D341Med (cell line): ENCODE data around the gene SLC32A1.
A peak's percentile ranks its signal among the peaks of the same experiment; 100 is the strongest.

Experiments
- DNase-seq: peaks from one replicate; pipeline ENCODE4 v3.0.0; 2012; ENCODE audit warnings: low spot score

Gene SLC32A1, protein sequence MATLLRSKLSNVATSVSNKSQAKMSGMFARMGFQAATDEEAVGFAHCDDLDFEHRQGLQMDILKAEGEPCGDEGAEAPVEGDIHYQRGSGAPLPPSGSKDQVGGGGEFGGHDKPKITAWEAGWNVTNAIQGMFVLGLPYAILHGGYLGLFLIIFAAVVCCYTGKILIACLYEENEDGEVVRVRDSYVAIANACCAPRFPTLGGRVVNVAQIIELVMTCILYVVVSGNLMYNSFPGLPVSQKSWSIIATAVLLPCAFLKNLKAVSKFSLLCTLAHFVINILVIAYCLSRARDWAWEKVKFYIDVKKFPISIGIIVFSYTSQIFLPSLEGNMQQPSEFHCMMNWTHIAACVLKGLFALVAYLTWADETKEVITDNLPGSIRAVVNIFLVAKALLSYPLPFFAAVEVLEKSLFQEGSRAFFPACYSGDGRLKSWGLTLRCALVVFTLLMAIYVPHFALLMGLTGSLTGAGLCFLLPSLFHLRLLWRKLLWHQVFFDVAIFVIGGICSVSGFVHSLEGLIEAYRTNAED

DNA sequence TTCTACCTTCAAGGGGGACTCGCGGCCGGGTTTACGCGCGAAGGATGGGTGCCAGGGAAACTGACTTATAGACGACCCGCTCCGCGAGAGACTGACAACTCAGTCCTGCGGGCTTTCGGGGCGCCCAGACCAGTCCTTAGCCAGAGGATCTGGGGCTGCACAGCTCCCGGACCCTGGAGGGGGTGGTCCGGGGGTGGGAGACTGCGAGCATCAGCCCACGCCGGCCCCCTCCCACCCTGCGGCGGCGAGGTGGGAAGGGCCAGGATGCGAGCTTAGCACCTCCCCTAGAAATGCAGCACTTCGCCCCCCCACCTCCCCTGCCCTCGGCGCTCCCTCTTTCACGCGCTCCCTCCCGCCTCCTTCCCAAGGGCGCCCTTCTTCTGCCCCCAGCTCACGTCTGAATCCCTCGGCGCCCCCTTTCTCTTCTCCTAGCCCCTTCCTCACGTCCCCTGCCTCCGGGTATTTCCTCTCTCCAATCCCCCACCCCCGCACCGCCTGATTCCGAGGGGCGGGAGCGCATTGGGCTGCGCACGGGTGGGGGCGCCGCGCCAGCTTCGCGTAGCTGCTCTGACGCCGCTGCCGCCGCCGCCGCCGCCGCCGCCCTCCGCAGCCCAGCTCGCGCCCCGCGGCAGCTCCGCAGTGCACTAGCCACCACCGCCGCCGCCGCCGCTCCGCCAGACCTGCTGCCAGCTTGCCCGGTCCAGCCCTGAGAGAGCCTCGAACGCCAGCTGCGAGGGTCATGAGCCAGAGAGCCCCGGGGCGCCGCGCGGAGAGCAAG is at the start of gene SLC32A1:
SLC32A1 (plus strand) TSS at position 639 of the 778 bp plus-strand sequence. CDS start 239 bp downstream, outside the sequence.
- peak; percentile 70 for DNase-seq

DNA sequence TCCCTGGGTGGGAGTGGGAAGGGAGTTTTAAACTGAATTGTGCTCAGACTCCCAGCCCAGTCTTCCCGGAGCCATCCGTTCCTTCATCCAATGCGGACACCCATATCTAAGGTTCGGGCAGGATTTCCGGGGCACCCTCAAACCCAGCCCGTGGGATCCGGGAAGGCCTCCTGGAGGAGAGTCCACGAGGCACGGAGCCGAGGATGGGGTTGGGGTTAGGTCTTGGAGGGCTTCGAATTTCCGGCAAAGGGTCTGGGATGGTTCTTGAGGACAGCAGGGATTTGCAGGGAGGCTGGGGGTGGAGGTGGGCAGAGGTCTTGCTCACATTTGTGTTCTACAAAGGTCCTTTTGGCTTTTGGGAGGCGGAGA is 49.5 kb upstream of the SLC32A1 start:
- DNase-seq = no peak

DNA sequence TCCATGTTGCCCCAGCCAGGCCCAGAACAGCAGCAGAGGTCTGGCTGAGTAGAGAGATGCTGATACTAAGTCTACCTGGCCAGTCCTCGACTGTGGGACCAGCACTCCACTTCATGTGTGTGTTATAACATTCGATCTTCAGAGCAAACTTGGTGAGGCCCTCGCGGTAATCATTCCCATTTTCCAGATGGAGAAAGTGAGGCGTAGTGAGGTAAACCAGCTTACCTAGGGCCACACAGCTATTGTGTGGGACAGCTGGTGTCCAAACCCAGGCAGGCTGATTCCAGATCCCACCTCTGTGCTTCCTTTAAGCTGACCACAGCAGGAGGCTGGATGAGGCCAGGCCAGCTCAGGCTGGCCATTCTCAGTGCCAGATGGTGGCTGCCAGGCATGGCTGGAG is 47.7 kb upstream of the SLC32A1 start:
- no peak for DNase-seq

DNA sequence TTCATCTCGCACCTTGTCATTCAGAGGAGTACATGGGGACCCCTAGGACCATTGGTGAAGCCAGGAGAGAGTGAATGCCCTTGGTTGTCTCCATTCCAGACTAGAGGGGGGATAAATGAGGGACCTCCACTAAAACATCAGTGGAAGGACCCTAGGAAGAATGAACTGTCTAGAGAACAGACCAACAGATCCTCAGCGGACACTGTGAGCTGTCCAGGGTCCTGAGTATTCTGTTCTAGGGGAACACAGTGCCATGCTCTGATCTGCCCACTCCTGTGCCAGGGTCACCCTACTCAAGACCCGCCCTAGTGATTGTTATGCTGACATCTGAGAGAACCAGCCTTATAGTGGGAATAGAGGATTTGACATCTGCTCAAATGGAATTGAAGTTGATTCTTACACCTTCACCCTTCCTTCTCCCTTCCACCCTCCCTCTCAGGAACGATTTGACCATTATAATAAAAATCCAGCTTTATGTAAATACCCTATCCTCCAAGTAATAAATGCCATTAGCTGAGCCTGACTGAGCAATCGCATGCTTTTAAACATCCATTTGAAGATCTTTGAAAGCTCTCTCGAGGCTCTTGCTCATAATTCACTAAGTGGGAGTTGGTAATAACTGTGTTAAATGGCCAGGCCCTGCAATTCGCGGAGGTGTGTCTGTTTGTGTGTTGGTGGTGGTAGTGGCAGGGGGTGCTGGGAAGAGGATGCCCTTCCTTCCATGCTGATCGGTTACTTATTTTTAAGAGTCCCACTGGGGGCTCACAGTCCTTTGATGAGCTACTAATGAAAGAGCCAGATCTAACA is 43.6 kb upstream of the SLC32A1 start:
- no peak for DNase-seq

DNA sequence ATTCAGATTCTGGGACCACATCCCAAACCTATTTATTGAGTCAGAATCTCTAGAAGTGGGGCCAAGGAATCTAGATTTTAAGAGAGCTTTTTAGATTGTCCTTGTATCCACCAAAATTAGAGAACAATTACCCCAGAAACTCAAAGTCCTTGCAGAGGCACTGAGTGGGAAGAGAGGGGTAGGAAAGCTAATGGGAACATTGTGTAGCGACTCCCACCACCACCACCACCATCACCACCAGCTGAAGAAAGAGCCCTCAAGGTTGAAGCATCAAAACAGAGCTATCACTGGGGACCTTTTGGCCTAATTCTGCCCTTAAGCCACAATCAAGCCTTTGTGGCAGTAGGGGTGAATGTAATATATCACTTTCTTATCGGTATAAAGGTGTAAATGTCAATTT is 39.0 kb upstream of the SLC32A1 start:
- DNase-seq = no peak

DNA sequence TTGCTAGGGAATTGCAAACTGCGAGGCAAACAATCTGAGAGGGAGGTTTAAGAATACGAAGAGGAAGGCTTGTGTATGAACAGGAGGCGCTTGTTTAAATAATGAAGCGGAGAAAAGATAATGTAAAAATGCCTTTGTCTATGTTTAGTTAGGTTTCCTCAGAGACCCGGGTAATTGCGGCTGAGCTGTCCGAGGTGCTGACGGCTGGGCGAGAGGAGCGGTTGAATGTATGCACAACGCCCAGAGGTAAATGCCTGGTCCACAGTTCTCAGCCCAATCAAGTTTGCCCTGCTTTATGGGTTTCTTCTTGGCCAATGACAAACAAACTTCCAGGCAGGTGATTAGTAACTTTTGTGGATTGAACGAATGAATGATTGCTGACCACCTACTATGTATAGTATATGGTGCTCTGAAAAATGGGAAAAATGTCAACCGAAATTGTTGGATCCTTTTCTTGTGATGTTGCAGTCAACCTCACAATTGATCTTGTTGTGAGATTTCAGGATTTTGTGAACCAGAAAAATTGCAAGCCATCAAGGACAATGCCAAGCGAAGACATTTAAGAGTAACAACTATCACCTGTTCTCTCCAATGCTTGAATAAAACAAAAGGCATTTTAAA is 38.3 kb upstream of the SLC32A1 start:
- no peak for DNase-seq

DNA sequence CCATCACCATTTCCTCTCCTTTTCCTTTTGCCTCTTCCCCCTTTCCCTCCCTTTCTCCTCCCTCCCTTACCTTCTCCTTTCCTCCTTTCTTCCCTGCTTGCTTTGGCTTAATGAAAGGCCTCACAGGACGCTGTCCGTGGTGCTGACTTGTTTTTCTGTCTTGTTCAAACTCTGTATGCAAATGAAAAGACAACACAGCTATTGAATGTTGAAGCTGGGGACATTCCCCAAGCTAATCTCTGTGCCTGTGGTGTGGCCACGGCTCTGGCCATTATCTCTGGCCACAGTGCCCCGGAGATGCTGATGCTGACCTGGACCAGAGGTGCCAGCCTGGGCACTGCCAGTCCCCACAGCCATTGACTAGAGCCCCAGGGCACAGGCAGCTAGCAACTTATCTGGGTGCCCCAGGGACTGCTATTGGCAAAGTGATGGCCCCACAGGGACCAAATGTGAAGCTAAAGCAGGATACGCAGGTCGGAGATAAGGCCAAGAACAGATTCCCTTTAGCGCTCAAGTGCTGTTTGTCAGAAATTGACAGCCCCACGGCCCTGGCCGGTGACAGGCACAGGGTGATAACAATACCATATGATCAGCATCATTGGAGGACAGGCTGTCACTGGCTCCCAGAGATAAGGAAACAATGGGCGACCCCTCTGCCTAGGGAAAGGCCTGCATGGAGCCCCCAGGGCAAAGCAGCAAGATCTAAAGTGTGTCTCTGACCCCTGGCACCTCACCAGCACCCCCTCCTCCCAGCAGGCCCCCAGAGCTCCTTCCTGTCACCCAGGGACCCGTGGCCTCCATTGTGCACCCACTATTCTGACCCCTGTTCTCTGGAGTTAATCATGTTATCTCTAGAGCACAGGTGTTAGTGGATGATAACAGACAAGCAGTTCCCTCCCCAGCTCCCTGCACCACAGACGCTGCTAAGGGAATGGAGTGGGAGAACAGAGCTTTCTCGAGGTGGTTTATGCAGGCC is 31.6 kb upstream of the SLC32A1 start:
- no peak for DNase-seq

DNA sequence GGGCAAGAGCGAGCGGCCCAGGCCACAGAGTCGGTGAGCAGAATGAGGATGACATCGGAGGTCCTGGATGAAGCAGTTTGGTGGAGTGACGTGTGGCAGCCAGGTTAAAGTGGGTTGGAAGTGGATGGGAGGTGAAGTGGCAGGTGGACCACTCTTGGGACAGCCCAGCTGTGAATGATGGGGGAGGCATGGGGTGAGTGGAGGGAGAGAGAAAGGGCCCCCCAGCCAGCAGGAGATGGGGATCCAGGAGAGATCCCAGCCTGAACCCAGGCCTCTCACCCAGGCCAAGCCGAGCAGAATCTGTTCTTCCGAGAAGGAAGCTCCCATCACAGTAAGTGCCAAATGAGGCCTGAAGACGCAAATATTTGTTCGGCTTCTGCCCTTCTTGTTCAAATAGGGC is 27.0 kb upstream of the SLC32A1 start:
- no peak for DNase-seq

DNA sequence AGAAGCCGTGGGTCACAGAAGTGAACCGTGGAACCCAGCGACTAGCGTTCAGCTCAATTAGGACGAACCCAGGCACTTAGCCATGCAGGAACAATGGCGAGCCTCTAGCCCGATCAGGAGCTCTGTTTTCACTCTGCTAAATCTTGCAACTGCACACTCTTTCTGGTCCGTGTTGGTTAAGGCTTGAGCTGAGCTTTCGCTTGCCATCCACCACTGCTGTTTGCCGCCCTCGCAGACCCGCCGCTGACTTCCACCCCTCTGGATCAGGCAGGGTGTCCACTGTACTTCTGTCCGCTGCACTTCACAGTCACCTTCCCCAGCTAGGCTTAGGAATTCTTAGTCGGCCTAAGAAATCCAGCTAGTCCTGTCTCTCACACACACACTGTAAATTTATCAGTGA is 25.7 kb upstream of the SLC32A1 start:
- no peak for DNase-seq

DNA sequence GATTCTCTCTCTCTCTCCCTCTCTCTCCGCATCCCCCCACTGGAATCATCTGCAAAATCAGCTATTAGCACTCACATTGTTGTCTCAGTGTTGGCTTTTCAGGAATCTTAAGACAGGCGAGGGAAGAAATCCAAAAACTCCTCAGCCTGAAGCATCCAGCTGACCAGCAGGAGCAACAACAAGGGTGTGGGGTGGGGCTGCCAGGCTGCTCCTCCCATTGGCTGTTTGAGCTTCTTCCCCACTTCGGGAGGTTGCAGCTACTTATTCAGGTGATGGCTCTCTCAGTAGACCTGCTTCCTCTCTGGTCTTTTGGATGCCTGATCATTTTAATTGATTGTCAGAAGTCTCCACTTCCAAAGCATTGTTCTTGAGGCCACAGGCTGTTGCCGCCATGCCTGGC is 24.1 kb upstream of the SLC32A1 start:
- no peak for DNase-seq

DNA sequence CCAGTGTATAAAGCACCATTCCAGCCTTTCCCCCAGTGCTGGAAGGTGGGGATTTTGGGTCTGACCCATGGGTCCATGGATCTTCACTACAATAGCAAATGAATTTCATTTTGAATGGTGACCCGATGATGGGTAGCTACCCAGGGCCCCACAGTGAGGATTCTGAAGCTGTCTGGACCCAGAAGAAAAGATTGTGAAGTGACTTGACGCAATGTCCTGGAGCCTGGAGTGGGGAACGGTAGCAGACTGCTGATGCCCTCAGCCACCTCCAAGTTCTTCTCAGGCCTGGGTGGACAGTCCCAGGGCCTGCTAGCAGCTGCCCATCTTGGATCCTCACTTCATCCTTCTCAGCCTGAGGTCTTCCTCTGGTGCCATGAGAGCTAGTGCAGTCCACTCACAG is 23.4 kb upstream of the SLC32A1 start:
- DNase-seq = no peak

DNA sequence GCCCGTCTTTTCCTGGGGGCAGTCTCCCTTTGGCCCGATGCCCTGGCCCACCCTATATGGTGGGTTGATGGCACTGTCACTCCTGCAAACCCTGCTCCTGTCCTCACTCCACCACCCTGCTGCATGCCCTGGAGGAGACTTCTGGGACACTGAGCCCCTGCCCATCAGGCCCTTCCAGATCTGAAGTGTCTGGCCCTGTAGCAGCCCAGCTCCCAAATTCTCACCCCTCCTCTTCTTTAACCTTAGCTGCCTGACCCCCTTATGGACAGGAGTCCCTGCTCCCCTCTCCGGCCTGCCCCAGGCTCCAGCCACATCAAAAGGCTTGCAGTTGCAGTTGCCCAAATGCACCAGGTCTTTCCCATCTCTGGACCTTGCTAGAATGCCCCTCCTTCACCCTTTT is 20.8 kb upstream of the SLC32A1 start:
- no peak for DNase-seq

DNA sequence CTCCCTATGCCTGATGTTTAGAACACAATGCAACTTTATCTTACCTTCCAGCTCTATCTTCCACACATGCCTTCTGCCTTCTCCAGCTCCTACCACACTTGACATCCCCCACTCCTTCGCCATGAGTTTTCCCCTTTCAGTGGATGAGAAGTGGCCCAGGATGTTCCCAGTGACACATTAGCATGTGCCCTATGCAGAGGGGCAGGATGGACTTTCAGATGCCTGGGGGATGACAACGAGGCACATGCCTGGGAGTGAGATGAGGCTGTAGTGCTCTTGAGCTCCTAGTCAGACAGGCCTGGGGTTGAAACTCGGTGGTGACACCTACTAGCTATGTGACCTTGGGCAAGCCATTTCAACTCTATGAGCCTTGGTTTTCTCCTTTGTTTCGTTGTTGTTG is 20.1 kb upstream of the SLC32A1 start:
- no peak for DNase-seq

DNA sequence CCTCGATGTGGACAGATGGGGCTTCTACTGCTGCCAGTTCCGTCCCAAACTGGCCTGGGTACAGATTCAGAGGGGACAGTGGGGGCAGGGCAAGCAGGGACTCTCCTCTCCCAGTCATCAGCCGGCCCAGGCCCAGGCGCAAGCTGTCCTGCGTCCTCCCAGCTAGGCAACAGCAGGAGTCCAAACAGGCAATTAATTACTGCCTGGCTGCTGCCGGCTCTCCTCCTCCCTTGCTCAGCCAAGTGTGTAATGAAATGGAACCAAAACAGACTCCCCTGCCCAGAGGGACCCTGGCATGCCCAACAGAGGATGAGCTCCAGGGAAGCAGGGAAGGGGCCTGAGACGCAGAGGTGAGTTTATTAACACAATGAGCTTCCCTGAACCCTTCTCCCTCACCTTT is 17.8 kb upstream of the SLC32A1 start:
- no peak for DNase-seq

DNA sequence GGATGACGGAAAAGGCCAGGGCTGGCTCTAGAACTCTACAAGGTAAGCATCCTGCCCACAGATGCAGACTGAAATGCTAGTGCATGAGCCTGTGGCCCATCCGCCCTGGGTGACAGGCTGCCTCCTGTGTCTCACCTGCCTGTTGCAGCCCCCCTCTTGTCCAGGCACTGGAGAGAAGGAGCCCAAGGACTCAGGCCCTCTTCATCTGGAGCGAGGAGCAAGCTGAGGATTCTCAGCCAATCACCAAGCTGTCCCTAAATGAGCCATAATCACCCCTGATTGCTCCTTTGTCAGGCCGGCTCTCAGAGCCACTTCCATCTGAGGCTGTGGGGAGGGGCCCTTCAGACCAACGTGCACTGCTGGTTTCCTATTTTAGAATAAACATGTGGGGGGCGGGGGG is 10.0 kb upstream of the SLC32A1 start:
- no peak for DNase-seq

DNA sequence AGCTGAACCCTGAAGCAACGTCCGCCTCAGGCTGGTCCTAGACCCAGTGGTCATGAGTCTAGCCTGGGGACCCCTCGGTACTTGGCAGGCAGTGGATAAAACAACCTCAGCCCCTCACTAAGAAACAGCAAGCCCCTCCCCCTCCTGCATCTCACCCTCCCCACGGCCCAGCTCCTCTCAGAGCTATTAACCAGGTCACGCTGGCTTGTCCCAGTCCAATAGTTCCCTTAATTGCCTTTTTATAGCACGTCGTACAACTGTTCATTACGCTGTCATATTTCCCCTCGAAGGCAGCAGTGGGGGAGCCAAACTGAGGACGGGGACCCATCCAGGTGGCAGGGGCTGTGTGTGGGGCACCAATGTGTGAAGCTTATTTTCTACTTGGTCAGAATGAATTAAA is 8.6 kb upstream of the SLC32A1 start:
- DNase-seq = no peak

DNA sequence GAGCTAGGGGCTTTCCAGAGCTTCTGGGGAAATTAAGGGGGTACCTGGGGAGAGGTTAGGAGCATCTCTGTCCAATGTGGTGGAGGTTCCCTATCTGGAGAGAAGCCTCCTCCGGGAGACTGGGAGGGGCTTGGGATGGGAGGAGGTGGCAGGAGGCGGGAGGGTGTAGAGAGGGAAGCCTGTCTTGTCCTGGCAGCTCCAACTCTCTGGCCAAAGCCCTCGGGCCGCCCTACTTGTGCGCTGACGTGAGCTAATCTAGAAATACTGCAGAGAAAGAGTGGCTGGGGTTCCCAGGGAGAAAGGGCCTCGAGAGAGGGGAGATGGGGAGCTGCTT is 1.6 kb upstream of the SLC32A1 start:
- no peak for DNase-seq

DNA sequence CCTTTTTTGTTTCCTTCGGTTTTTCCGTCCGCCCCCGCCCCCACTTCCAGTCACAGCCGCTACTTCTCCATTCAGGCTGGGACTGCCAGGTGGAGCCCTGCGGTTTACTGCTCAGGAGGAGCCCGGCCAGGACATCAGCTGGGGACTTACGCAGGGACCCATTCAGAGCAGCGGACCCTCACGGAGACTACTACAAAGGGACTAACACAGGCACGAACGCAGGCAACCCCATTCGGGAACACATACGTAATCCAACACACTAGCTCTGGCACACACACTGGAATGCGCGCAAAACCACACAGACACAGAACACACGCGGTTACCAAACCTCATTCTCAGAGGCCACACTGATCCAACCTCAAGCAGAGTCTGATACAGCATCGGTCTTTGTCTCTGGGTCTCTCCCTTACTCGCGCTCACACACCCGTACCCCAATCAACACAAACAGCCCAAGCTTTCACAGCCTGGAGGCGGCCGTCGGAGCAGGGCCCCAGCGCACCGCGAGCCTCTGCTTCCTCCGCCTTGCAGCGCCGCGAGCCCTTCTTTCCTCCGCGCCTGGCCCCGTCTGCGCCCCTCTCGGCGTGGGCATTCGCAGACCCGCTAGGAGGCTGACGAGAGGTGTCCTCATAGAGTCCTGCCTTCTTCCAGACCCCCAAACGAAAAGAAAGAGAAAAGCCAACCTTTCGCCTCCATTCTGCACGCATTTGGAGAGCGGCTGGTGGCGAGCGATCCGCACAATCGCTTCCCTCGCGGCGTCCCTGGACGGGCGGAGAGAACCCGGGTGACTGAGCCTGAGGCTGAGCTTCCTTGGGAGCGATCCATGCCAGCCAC is 1.1 kb upstream of the SLC32A1 start:
- DNase-seq = peak; percentile 61

DNA sequence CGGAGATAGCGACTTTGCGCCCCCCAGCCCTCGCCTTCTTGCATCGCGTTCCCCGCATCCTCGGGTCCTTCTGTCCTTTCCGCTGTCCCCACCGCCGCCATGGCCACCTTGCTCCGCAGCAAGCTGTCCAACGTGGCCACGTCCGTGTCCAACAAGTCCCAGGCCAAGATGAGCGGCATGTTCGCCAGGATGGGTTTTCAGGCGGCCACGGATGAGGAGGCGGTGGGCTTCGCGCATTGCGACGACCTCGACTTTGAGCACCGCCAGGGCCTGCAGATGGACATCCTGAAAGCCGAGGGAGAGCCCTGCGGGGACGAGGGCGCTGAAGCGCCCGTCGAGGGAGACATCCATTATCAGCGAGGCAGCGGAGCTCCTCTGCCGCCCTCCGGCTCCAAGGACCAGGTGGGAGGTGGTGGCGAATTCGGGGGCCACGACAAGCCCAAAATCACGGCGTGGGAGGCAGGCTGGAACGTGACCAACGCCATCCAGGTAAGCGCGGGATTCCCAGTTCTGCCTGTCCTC is 401 bp downstream of the SLC32A1 start:
- no peak for DNase-seq
